GM18867 (cell line): ENCODE results near the gene MADCAM1.
"Not testable (repeated sequence)": the region's sequence is repeated elsewhere in the genome, so short reads cannot be mapped to it uniquely, and the experiment has no call there.

Experiments used
- ATAC-seq: cut with Tn5 transposase; IDR thresholded peaks from one replicate; pipeline ENCODE4 v1.9.1; 2021; ENCODE audit warnings: mild to moderate bottlenecking, moderate library complexity; ENCODE audit not compliant: unreplicated experiment

MADCAM1 gene

DNA sequence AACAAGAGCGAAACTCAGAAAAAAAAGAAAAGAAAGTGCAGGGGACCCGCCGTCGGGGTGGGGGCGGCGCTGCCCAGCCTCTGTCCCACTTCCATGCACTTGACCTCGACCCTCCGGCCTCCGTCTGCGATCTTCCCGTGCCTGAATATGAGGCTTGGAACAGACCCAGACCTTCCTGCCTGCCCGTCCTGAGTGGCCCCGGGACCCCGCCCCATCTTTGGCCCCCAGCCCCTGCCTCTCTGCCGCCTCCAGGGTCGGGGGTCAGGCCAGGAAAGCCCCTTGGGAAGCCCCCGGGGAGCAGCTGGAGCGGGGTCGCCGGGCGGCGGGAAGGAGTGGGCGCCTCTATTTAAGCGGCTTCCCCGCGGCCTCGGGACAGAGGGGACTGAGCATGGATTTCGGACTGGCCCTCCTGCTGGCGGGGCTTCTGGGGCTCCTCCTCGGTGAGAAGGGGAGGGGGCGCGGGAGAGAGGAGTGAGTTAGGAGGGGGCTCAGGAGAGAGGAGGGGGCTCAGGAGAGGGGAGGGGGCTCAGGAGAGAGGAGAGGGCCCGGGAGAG, at the start of gene MADCAM1:
Gene MADCAM1 (plus strand): TSS at position 375 of the 554 bp plus-strand sequence. CDS start 14 bp downstream, at position 389.
- ATAC-seq: no peak

DNA sequence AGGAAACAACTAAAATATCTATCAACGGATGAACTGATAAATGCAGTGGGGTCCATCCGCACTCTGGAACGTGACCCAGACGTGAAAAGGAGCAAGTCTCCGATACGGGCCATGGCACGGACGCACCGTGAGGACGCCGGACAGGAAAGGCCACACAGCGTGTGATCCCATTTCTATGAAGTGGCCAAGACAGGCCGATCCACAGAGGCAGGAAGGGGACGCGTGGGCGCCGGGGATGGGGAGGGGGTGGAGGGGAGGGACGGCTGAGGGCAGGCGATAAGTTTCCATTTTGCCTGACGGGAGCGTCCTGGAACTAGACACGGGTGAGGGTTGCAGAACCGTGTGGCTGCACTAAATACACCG, 49.2 kb upstream of the MADCAM1 start:
- ATAC-seq: no peak

- ATAC-seq: no peak
Observed at GRCh38 chr19:447816-448560, 48.3 kb upstream of the MADCAM1 start.

- no peak for ATAC-seq
Observed at GRCh38 chr19:449916-450315, 46.4 kb upstream of the MADCAM1 start.

- not testable (repeated sequence) for ATAC-seq
Observed at GRCh38 chr19:450912-451481, 45.3 kb upstream of the MADCAM1 start.

DNA sequence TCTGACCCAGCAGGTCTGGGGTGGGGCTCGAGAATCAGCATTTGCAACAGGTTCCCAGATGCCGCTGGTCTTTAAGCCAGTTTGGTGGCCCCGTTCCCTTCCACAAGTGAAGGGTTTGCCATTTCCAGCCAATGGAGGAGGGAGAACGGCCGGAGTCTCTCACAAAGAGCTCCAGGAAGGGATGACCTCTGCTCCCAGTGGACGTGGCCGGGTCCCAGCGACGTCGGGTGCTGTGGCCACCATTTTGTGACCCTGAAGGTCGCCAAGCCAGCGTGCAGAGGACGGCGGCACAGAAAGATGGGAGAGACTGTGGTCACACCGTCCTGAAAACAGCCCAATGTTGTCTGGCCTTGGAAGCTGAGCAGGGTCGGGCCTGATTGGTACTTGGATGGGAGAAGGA, 43.5 kb upstream of the MADCAM1 start:
- no peak for ATAC-seq

DNA sequence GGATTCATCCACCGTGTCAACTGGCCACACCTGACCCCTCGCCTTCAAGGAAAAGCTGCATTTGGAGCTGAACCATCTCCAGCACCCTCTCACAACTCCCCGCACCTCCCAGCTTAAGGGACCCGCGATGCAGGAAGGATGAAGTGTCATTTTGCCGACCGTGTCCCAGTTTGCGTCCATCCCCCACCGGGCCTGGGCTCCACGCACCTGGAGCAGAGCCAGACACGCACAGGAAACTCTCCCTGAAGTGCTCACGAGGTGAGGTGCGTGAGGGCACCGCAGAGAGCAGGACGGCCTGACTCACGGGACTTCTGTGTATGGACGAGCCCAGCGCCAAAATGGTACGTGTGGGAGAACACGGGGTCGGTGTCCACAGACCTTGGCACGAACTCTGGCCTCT, 42.7 kb upstream of the MADCAM1 start:
- ATAC-seq: no peak

DNA sequence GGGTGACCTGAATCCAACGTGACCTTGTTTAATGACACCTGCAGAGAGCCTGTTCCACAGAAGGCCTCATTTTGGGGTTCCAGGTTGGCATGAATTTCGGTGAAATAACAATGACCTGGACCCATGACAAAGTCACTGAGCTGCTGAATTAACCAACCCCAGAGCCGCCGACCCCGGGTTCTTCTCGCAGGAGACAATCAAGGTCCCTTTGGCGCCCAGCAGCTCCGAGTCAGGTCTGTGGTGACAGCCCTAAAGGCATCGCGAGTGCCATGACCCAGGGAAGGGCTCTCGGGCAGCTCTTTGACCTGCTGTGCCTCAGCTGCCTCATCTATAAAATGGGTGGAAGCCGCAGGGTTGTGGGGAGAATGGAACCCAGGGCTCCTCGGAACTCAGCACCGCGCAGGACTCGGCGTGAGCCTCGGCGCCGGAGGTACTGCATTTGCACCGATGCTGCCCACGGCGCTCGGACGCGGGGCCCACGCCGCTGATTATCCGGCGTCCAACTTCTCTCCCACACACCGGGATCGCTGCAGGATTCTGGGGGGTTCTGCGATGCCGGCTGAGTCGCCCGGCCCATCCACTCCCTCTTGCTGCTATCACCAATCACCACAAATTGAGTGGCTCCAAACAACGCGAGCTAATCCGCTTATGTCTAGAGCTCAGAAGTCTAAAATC, 41.1 kb upstream of the MADCAM1 start:
- ATAC-seq: no peak

DNA sequence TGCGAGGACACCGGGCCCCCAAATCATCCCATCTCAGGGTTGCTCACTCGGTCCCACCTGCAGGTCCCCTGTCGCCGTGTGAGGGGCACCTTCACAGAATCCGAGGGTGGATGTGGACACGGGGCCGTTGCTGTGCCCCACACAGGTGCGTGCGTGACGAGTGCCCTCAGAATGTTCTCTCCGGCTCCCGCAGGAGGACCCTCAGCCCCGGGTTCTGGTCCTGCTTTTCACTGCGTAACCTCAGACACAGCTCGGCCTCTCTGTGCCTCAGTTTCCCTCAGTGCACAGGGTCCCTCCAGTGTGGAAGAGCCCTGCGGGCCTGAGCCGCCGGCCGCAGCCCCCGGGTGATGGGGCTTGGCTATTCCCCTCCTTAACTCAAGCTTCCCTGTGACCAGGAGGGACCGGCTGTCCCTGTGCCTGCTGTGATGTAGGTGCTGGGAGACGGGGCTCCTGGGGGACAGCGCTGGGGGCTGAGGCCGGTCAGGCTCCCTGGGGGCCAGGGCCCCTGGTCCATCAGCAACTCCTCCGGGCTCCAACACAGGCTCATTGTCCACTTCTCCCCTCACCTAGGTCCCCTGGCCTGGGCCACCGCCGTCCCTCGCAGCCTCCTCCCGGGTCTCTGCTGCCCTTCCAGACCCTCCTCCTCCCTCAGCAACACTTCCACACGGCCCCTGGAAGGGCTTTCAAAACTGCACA, 40.3 kb upstream of the MADCAM1 start:
- ATAC-seq: no peak

DNA sequence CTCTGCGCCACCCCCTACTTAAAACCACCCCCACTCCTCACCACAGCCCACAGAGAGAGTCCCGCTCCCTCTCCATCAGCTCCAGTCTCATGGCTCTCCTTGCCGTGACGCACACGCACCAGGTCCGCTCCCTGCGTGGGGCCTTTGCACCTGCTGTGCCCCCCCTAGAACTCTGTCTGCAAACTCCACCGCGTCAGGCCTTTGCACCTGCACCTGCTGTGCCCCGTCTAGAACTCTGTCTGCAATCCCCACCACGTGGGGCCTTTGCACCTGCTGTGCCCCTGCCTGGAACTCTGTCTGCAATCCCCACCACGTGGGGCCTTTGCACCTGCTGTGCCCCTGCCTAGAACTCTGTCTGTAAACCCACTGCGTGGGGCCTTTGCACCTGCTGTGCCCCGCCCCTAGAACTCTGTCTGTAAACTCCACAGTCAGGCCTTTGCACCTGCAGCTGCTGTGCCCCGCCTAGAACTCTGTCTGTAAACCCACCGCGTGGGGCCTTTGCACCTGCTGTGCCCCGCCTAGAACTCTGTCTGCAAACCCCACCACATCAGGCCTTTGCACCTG, 39.7 kb upstream of the MADCAM1 start:
- no peak for ATAC-seq

GRCh38 chr19:457636-458035, 38.6 kb upstream of the MADCAM1 start:
- no peak for ATAC-seq

- ATAC-seq: no peak
Observed at GRCh38 chr19:458091-459042, 37.9 kb upstream of the MADCAM1 start.

DNA sequence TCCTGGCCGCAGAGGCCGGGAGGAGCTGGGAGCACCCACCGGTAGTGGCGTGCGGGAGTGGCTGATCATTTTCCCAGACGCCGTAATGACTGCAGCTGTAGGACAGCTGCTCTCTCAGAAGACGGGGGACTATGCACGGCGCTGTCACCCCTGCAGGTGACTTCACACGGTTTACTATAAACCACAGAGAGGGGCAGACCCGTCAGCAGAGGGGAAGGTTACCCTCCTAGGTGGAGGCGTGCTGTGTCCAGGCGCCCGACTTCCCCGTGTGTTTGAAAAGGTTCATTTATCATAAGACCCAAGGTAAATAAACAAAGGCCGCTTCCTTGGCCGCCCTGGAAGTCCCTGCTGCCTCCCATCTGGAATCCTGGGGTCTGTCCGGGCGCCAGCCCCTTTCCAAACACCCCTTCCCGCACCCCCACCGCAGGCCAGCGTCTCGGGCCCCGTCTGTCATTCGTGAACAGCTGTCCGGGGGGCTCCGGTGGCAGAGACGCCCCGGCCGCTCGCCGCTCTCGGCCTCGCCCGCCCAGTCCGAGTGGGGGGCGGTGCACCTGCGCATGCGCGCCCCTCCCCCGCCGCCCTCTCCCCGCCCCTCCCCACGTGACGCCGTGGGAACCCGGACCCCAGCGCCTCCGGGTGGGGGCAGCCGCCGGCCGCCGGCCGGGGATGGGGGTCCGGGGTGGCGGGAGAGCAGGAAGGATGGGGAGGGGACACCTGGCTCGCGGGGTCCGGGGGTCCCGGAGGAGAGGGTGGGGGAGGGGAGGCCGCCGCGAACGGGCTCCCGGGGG, 36.4 kb upstream of the MADCAM1 start:
- ATAC-seq: no peak

DNA sequence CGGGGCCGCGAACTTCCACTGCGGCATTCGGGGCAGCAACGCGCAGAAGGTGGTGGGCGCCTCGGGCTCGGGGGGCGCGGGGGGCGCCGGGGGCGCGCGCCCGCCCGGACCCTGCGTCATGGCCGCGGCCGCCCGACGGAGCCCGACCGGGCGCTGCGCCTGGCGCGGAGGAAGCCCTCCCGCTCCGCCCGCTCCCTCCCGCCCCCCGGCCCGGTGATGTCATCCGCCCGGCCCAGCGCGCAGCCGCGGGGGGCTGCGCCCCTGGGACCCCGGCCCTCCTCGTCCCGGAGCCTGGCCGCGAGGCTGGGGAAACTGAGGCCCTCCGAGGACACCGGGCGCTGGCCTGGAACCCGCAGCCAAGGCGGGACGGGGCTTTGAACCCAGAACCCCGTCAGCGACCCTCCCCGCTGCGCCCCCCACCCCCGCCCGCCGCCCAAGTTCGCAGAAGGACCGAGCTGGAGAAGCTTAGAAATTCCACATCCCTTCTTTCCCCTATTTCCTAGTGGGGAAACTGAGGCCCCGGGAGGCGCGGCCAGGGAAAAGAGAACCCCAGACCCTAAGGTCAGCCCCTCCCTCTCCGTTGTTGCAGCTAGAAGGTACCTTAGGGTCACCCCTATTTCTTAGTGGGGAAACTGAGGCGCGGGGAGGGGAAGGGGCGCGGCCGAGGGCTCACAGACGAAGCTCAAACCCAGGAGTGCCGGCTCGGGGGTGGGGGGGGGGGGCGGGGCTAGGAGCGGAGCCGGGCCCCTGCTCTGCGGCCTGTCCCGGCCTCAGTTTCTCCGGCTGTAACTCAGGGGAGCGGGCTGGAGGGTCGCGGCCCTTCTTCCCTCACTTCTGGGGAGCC, 35.2 kb upstream of the MADCAM1 start, which contains the start of gene SHC2:
Gene SHC2 (minus strand): TSS at position 157 of the 844 bp plus-strand sequence. CDS start 37 bp downstream, at position 120.
- ATAC-seq: no peak

GRCh38 chr19:461721-462551, 34.4 kb upstream of the MADCAM1 start:
- no peak for ATAC-seq

- ATAC-seq: no peak
Observed at GRCh38 chr19:463483-464207, 32.6 kb upstream of the MADCAM1 start.

DNA sequence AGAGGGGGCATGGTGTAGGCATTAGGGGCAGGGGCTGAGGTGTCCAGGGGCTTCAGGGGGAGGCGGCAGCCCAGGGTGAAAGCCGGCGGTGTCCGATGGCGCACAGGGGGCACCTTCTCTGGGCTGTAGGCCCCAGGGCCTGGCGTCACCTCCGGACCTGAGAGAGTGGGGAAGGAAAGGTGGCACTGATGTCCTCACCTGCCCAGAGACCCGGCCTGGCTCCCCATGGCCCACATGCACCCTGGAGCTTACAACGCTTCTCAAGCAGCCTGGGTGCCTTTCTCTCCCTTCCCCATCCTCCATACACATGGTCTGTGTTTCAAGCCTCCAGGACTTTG, 32.1 kb upstream of the MADCAM1 start:
- no peak for ATAC-seq
